WTC11 (cell line): ENCODE measurements around the gene HDAC9. TPM values are rescaled to one million over a fixed set of nuclear protein-coding genes. Genes with fewer than 3 reads are reported as not detected.

Source experiments
- ATAC-seq: fragments of 200-7000 bp; cut with Tn5 transposase; 2 replicates; pipeline ENCODE4 v1.10.0; 2021; ENCODE audit warnings: mild to moderate bottlenecking, moderate library complexity
- CTCF ChIA-PET: fragments of 300-600 bp; sonication (Branson Sonifier 250); formaldehyde crosslinking; loops from one replicate; lab custom pipeline; 2021; ENCODE audit warnings: antibody characterized with exemption; lab: Charles Lee
- POLR2A ChIA-PET: fragments of 350-600 bp; sonication (Branson Sonifier 250); formaldehyde crosslinking; loops from one replicate; lab custom pipeline; 2021; ENCODE audit warnings: antibody characterized with exemption; lab: Charles Lee
- DNase-seq: peaks from one replicate; pipeline ENCODE4 v3.0.0; 2021; ENCODE audit warnings: low spot score
- H3K27ac Mint-ChIP-seq: 2 replicates; pipeline ENCODE4 v1.8.0; 2021; ENCODE audit warnings: mixed read lengths
- H3K27me3 Mint-ChIP-seq: 2 replicates; pipeline ENCODE4 v1.8.0; 2021; ENCODE audit warnings: low read depth, mild to moderate bottlenecking, moderate library complexity, mixed read lengths
- H3K36me3 Mint-ChIP-seq: 2 replicates; pipeline ENCODE4 v1.8.0; 2021; ENCODE audit warnings: mixed read lengths
- H3K4me1 Mint-ChIP-seq: 2 replicates; pipeline ENCODE4 v1.8.0; 2022; ENCODE audit warnings: mixed read lengths
- H3K4me3 Mint-ChIP-seq: 2 replicates; pipeline ENCODE4 v1.8.0; 2021; ENCODE audit warnings: mild to moderate bottlenecking, moderate library complexity, mixed read lengths
- H3K9me3 Mint-ChIP-seq: 2 replicates; pipeline ENCODE4 v1.8.0; 2021; ENCODE audit warnings: mixed read lengths
- CREM ChIP-seq: sonication (generic); formaldehyde crosslinking; IDR thresholded peaks from 2 replicates; pipeline ENCODE4 v1.8.1; 2022; ENCODE audit warnings: mild to moderate bottlenecking, missing genetic modification reagents, moderate library complexity
- E2F4 ChIP-seq: sonication (generic); formaldehyde crosslinking; IDR thresholded peaks from 2 replicates; pipeline ENCODE4 v1.8.1; 2022; ENCODE audit warnings: low read depth, mild to moderate bottlenecking, moderate library complexity, missing genetic modification reagents, borderline replicate concordance
- EMX1 ChIP-seq: fragments of 250-450 bp; sonication (Bioruptor Pico); IDR thresholded peaks from 2 replicates; pipeline ENCODE4 v1.8.0; 2021; ENCODE audit warnings: mild to moderate bottlenecking
- ERG ChIP-seq: fragments of 250-450 bp; sonication (Bioruptor Pico); IDR thresholded peaks from 2 replicates; pipeline ENCODE4 v1.8.0; 2021; ENCODE audit warnings: mild to moderate bottlenecking
- JAZF1 ChIP-seq: fragments of 250-450 bp; sonication (Bioruptor Pico); IDR thresholded peaks from 2 replicates; pipeline ENCODE4 v1.9.0; 2021; ENCODE audit warnings: moderate library complexity, mild to moderate bottlenecking, inconsistent platforms
- MLX ChIP-seq: sonication (generic); formaldehyde crosslinking; IDR thresholded peaks from 2 replicates; pipeline ENCODE4 v1.8.1; 2023; ENCODE audit warnings: mild to moderate bottlenecking, missing genetic modification reagents, moderate library complexity
- NFE2L1 ChIP-seq: sonication (generic); formaldehyde crosslinking; IDR thresholded peaks from 2 replicates; pipeline ENCODE4 v1.8.1; 2023; ENCODE audit warnings: missing genetic modification reagents
- OVOL2 ChIP-seq: fragments of 250-450 bp; sonication (Bioruptor Pico); IDR thresholded peaks from 2 replicates; pipeline ENCODE4 v1.9.0; 2021; ENCODE audit warnings: mild to moderate bottlenecking, borderline replicate concordance
- RORB ChIP-seq: fragments of 250-450 bp; sonication (Bioruptor Pico); IDR thresholded peaks from 2 replicates; pipeline ENCODE4 v1.9.0; 2021; ENCODE audit warnings: mild to moderate bottlenecking
- SMAD4 ChIP-seq: sonication (generic); formaldehyde crosslinking; IDR thresholded peaks from 2 replicates; pipeline ENCODE4 v1.8.0; 2022; ENCODE audit warnings: mild to moderate bottlenecking, missing genetic modification reagents
- SOX15 ChIP-seq: fragments of 250-450 bp; sonication (Bioruptor Pico); IDR thresholded peaks from 2 replicates; pipeline ENCODE4 v1.9.0; 2021; ENCODE audit warnings: mild to moderate bottlenecking
- SP1 ChIP-seq: sonication (generic); formaldehyde crosslinking; conservative IDR thresholded peaks from 2 replicates; pipeline ENCODE4 v1.8.1; 2022; ENCODE audit warnings: missing genetic modification reagents
- TEAD4 ChIP-seq: sonication (generic); formaldehyde crosslinking; IDR thresholded peaks from 2 replicates; pipeline ENCODE4 v1.8.0; 2022; ENCODE audit warnings: mild to moderate bottlenecking, missing genetic modification reagents
- ZBTB21 ChIP-seq: sonication (generic); formaldehyde crosslinking; IDR thresholded peaks from 2 replicates; pipeline ENCODE4 v1.8.1; 2023; ENCODE audit warnings: mild to moderate bottlenecking, missing genetic modification reagents, borderline replicate concordance
- ZBTB43 ChIP-seq: sonication (generic); formaldehyde crosslinking; IDR thresholded peaks from 2 replicates; pipeline ENCODE4 v1.8.1; 2023; ENCODE audit warnings: mild to moderate bottlenecking, missing genetic modification reagents
- ZMAT4 ChIP-seq: fragments of 250-450 bp; sonication (Bioruptor Pico); IDR thresholded peaks from 2 replicates; pipeline ENCODE4 v1.9.0; 2021; ENCODE audit warnings: mild to moderate bottlenecking
- ZNF219 ChIP-seq: sonication (generic); formaldehyde crosslinking; IDR thresholded peaks from 2 replicates; pipeline ENCODE4 v1.8.0; 2023; ENCODE audit warnings: missing genetic modification reagents, mild to moderate bottlenecking, borderline replicate concordance
- ZNF396 ChIP-seq: fragments of 250-450 bp; sonication (Bioruptor Pico); IDR thresholded peaks from 2 replicates; pipeline ENCODE4 v1.8.0; 2021; ENCODE audit warnings: mild to moderate bottlenecking, moderate library complexity, borderline replicate concordance
- ZNF425 ChIP-seq: fragments of 250-450 bp; sonication (Bioruptor Pico); conservative IDR thresholded peaks from 2 replicates; pipeline ENCODE4 v1.9.0; 2021; ENCODE audit warnings: mild to moderate bottlenecking
- total RNA-seq: library from RNA; stranded (reverse); gene quantifications from 3 replicates; pipeline ENCODE4 v1.2.3, GENCODE V29; 2021

Gene HDAC9
- total RNA-seq, 1 experiment from 2014 or later, result 18.8 TPM

- DNase-seq (no peak), ATAC-seq (no peak)
- Mint-ChIP-seq H3K27ac (no peak overlapping the region), H3K4me1 (peaks cover 18% of the 10 kb centered on the region), H3K27me3 (no peaks in the 10 kb centered on the region), H3K36me3 (no peaks in the 10 kb centered on the region), H3K4me3 (no peak overlapping the region), H3K9me3 (no peaks in the 10 kb centered on the region)
- ChIA-PET POLR2A (no interaction called here), CTCF (interaction anchor here (0.9 kb wide), 1 partner anchor 181 kb away, joined by 4 read pairs; no protein-coding TSS in a partner anchor)
- TF ChIP-seq ZMAT4 (CRISPR knock-in tag) (no peak), E2F4 (CRISPR knock-in tag) (no peak), RORB (CRISPR knock-in tag) (no peak), EMX1 (CRISPR knock-in tag) (no peak), MLX (CRISPR knock-in tag) (no peak), ZNF219 (no peak)
These were observed 351.2 kb downstream of the HDAC9 start for GRCh38 chr7:18846765-18847215.

- ATAC-seq (no peak), DNase-seq (no peak)
- CTCF ChIA-PET, result no interaction called here
- Mint-ChIP-seq H3K4me3 (no peak overlapping the region), H3K4me1 (peaks cover 25% of the 10 kb centered on the region), H3K9me3 (no peaks in the 10 kb centered on the region), H3K27ac (no peak overlapping the region), H3K36me3 (no peaks in the 10 kb centered on the region), H3K27me3 (no peaks in the 10 kb centered on the region)
- POLR2A ChIA-PET, result no interaction called here
- TF ChIP-seq ZNF425 (CRISPR knock-in tag), result no peak
- TF ChIP-seq RORB (CRISPR knock-in tag), result no peak
- TF ChIP-seq NFE2L1, result no peak
- TF ChIP-seq TEAD4 (CRISPR knock-in tag), result no peak
These were observed 353.6 kb downstream of the HDAC9 start for GRCh38 chr7:18849130-18849529.

GRCh38 chr7:18855796-18856195 lies 360.2 kb downstream of the HDAC9 start:
- ChIA-PET CTCF (no interaction called here), POLR2A (no interaction called here)
- no peak overlapping the region for H3K4me3 Mint-ChIP-seq
- H3K4me1 Mint-ChIP-seq, result peaks cover 16% of the 10 kb centered on the region
- no peaks in the 10 kb centered on the region for H3K36me3 Mint-ChIP-seq
- DNase-seq, result no peak
- no peak overlapping the region for H3K27ac Mint-ChIP-seq
- TF ChIP-seq JAZF1 (no peak), ZBTB21 (CRISPR knock-in tag) (no peak), ZNF396 (CRISPR knock-in tag) (no peak), SOX15 (no peak), SMAD4 (no peak), CREM (CRISPR knock-in tag) (no peak), OVOL2 (no peak), ZBTB43 (CRISPR knock-in tag) (no peak), ERG (CRISPR knock-in tag) (no peak), TEAD4 (CRISPR knock-in tag) (no peak), ZNF425 (CRISPR knock-in tag) (no peak), SP1 (CRISPR knock-in tag) (no peak), RORB (CRISPR knock-in tag) (no peak)
- TF ChIP-seq, all 79 proteins: peak for 0
- no peaks in the 10 kb centered on the region for H3K27me3 Mint-ChIP-seq
- no peaks in the 10 kb centered on the region for H3K9me3 Mint-ChIP-seq
- ATAC-seq, result no peak
